K562 (cell line): ENCODE data around the gene ADRB1. TPM values are rescaled to one million over a fixed set of nuclear protein-coding genes. Genes with fewer than 3 reads are reported as not detected.

Source experiments
- polyA plus RNA-seq, 8 experiments: library from polyadenylated mRNA; depleted of rRNA in 4 of 8; stranded (reverse) in 5 of 8; unstranded in 3 of 8; fragments of >200 nt; fragmentation: Nextera tagmentation in 2 of 8; fragmentation: Illumina TruSeq in 1 of 8; extraction: Ambion mirVana in 2 of 8; extraction: Trizol in 1 of 8; gene quantifications; 2 replicates each; pipeline versions ENCODE4 v1.2.1 to v1.2.3, GENCODE V29; 2011 to 2014; ENCODE audit warnings: inconsistent platforms in 1 of 8, missing spikeins in 1 of 8
- total RNA-seq, 7 experiments: library from RNA; depleted of rRNA in 6 of 7; stranded (reverse); fragments of >200 nt in 6 of 7; fragmentation: Illumina TruSeq in 2 of 7; extraction: Trizol in 2 of 7; gene quantifications; 2 replicates each; pipeline versions ENCODE4 v1.2.1 to v1.2.3, GENCODE V29; 2011 to 2021; ENCODE audit warnings: low replicate concordance in 1 of 7

Gene ADRB1
- total and polyA plus RNA-seq, 9 of the 15 experiments (the other 6 are each of a cell fraction or from before 2014, with no cell fraction given) = 0.07 to 0.11 (median 0.09) TPM; not detected in 6

Other genes starting within 250 kb of the ADRB1 start
- 10.9 and 11.9 TPM in 2 replicates for gene DCLRE1A, start 189.8 kb upstream of the ADRB1 start, total RNA-seq (2014; rRNA removed)
- gene DCLRE1A, start 189.8 kb upstream of the ADRB1 start, total RNA-seq (2014; rRNA removed; fragmentation: Illumina TruSeq; extraction: Trizol) = 24.1 and 26.7 TPM in 2 replicates
- 17.9 and 20.2 TPM in 2 replicates for gene DCLRE1A, start 189.8 kb upstream of the ADRB1 start, total RNA-seq (2015; rRNA removed; fragmentation: Illumina TruSeq; extraction: Trizol)
- gene DCLRE1A, start 189.8 kb upstream of the ADRB1 start, total RNA-seq (2021) = 13.0 and 13.8 TPM in 2 replicates
- gene DCLRE1A, start 189.8 kb upstream of the ADRB1 start, polyA plus RNA-seq (2011; rRNA removed) = 21.5 and 25.5 TPM in 2 replicates
- 16.4 and 20.1 TPM in 2 replicates for gene DCLRE1A, start 189.8 kb upstream of the ADRB1 start, polyA plus RNA-seq (2014; fragmentation: Illumina TruSeq; extraction: Trizol)
- gene DCLRE1A, start 189.8 kb upstream of the ADRB1 start, polyA plus RNA-seq (2014; fragmentation: Nextera tagmentation; extraction: Ambion mirVana) = 10 to 100 TPM in 1 of 2 experiments, 1 to 10 TPM in 1; 8.5 to 15.5 TPM
- 12.7 and 13.3 TPM in 2 replicates for gene DCLRE1A, start 189.8 kb upstream of the ADRB1 start, polyA plus RNA-seq (2014; rRNA removed)
- gene NHLRC2, start 189.2 kb upstream of the ADRB1 start, total RNA-seq (2014; rRNA removed) = 10.3 and 11.2 TPM in 2 replicates
- 10.8 and 11.4 TPM in 2 replicates for gene NHLRC2, start 189.2 kb upstream of the ADRB1 start, total RNA-seq (2014; rRNA removed; fragmentation: Illumina TruSeq; extraction: Trizol)
- 9.8 and 10.6 TPM in 2 replicates for gene NHLRC2, start 189.2 kb upstream of the ADRB1 start, total RNA-seq (2015; rRNA removed; fragmentation: Illumina TruSeq; extraction: Trizol)
- gene NHLRC2, start 189.2 kb upstream of the ADRB1 start, total RNA-seq (2021) = 22.4 and 23.1 TPM in 2 replicates
- 9.7 and 10.3 TPM in 2 replicates for gene NHLRC2, start 189.2 kb upstream of the ADRB1 start, polyA plus RNA-seq (2011; rRNA removed)
- 6.0 and 6.4 TPM in 2 replicates for gene NHLRC2, start 189.2 kb upstream of the ADRB1 start, polyA plus RNA-seq (2014; fragmentation: Illumina TruSeq; extraction: Trizol)
- gene NHLRC2, start 189.2 kb upstream of the ADRB1 start, polyA plus RNA-seq (2014; fragmentation: Nextera tagmentation; extraction: Ambion mirVana) = 1 to 10 TPM; 1.5 to 2.2 TPM
- 4.9 and 5.3 TPM in 2 replicates for gene NHLRC2, start 189.2 kb upstream of the ADRB1 start, polyA plus RNA-seq (2014; rRNA removed)
- gene CCDC186, start 130.3 kb downstream of the ADRB1 start, total RNA-seq (2014; rRNA removed) = 2.5 and 7.5 TPM in 2 replicates
- gene CCDC186, start 130.3 kb downstream of the ADRB1 start, total RNA-seq (2014; rRNA removed; fragmentation: Illumina TruSeq; extraction: Trizol) = 6.2 and 8.3 TPM in 2 replicates
- gene CCDC186, start 130.3 kb downstream of the ADRB1 start, total RNA-seq (2015; rRNA removed; fragmentation: Illumina TruSeq; extraction: Trizol) = 4.7 and 5.5 TPM in 2 replicates
- 3.3 and 3.8 TPM in 2 replicates for gene CCDC186, start 130.3 kb downstream of the ADRB1 start, total RNA-seq (2021)
- 5.4 and 7.1 TPM in 2 replicates for gene CCDC186, start 130.3 kb downstream of the ADRB1 start, polyA plus RNA-seq (2011; rRNA removed)
- gene CCDC186, start 130.3 kb downstream of the ADRB1 start, polyA plus RNA-seq (2014; fragmentation: Illumina TruSeq; extraction: Trizol) = 4.1 and 4.7 TPM in 2 replicates
- gene CCDC186, start 130.3 kb downstream of the ADRB1 start, polyA plus RNA-seq (2014; fragmentation: Nextera tagmentation; extraction: Ambion mirVana) = 1 to 10 TPM; 2.0 to 2.6 TPM
- gene CCDC186, start 130.3 kb downstream of the ADRB1 start, polyA plus RNA-seq (2014; rRNA removed) = 2.5 and 3.6 TPM in 2 replicates
- gene TDRD1, start 135.5 kb downstream of the ADRB1 start, total RNA-seq (2014; rRNA removed) = not detected in 2 replicates
- not detected in 2 replicates for gene TDRD1, start 135.5 kb downstream of the ADRB1 start, total RNA-seq (2014; rRNA removed; fragmentation: Illumina TruSeq; extraction: Trizol)
- not detected in 2 replicates for gene TDRD1, start 135.5 kb downstream of the ADRB1 start, total RNA-seq (2015; rRNA removed; fragmentation: Illumina TruSeq; extraction: Trizol)
- not detected in 2 replicates for gene TDRD1, start 135.5 kb downstream of the ADRB1 start, total RNA-seq (2021)
- gene TDRD1, start 135.5 kb downstream of the ADRB1 start, polyA plus RNA-seq (2011; rRNA removed) = not detected in 2 replicates
- not detected in 2 replicates for gene TDRD1, start 135.5 kb downstream of the ADRB1 start, polyA plus RNA-seq (2014; fragmentation: Illumina TruSeq; extraction: Trizol)
- not detected for gene TDRD1, start 135.5 kb downstream of the ADRB1 start, polyA plus RNA-seq (2014; fragmentation: Nextera tagmentation; extraction: Ambion mirVana)
- gene TDRD1, start 135.5 kb downstream of the ADRB1 start, polyA plus RNA-seq (2014; rRNA removed) = not detected in 2 replicates
- gene VWA2, start 195.4 kb downstream of the ADRB1 start, total RNA-seq (2014; rRNA removed) = not detected in 2 replicates
- not detected in 2 replicates for gene VWA2, start 195.4 kb downstream of the ADRB1 start, total RNA-seq (2014; rRNA removed; fragmentation: Illumina TruSeq; extraction: Trizol)
- not detected in 2 replicates for gene VWA2, start 195.4 kb downstream of the ADRB1 start, total RNA-seq (2015; rRNA removed; fragmentation: Illumina TruSeq; extraction: Trizol)
- gene VWA2, start 195.4 kb downstream of the ADRB1 start, total RNA-seq (2021) = not detected in 2 replicates
- not detected in 2 replicates for gene VWA2, start 195.4 kb downstream of the ADRB1 start, polyA plus RNA-seq (2011; rRNA removed)
- gene VWA2, start 195.4 kb downstream of the ADRB1 start, polyA plus RNA-seq (2014; fragmentation: Illumina TruSeq; extraction: Trizol) = not detected in 2 replicates
- not detected for gene VWA2, start 195.4 kb downstream of the ADRB1 start, polyA plus RNA-seq (2014; fragmentation: Nextera tagmentation; extraction: Ambion mirVana)
- not detected in 2 replicates for gene VWA2, start 195.4 kb downstream of the ADRB1 start, polyA plus RNA-seq (2014; rRNA removed)